Astrocyte (in vitro differentiated cells and primary cell): ENCODE data around the gene DCBLD1. TPM values are rescaled to one million over a fixed set of nuclear protein-coding genes. Genes with fewer than 3 reads are reported as not detected.

Experiments
- DNase-seq: peaks from one replicate; pipeline ENCODE4 v3.0.0-alpha.2; 2010; ENCODE audit warnings: low read depth
- FAIRE-seq: peaks from 2 replicates; lab custom pipeline; 2011; peaks lifted over from hg19 to GRCh38; lab: Jason Lieb, UNC
- H2AFZ ChIP-seq: 2 replicates; pipeline ENCODE4 v1.6.0; 2012; ENCODE audit warnings: low read depth, low read length, inconsistent platforms
- H3K27ac ChIP-seq: 2 replicates; pipeline ENCODE4 v1.5.1; 2011; ENCODE audit warnings: low read depth, low read length, inconsistent platforms
- H3K27me3 ChIP-seq: 2 replicates; pipeline ENCODE4 v1.6.0; 2011; ENCODE audit warnings: low read length, inconsistent platforms; ENCODE audit not compliant: insufficient read depth
- H3K36me3 ChIP-seq: 2 replicates; pipeline ENCODE4 v1.5.1; 2011; ENCODE audit warnings: low read length, inconsistent platforms; ENCODE audit not compliant: insufficient read depth
- H3K4me1 ChIP-seq: 2 replicates; pipeline ENCODE4 v1.5.1; 2011; ENCODE audit warnings: low read length, inconsistent platforms; ENCODE audit not compliant: insufficient read depth
- H3K4me2 ChIP-seq: 2 replicates; pipeline ENCODE4 v1.6.0; 2012; ENCODE audit warnings: low read length, inconsistent platforms
- H3K4me3 ChIP-seq: 2 replicates; pipeline ENCODE4 v1.5.1; 2011; ENCODE audit warnings: low read depth, mild to moderate bottlenecking, low read length, inconsistent platforms; ENCODE audit not compliant: insufficient read depth
- H3K79me2 ChIP-seq: 2 replicates; pipeline ENCODE4 v1.6.0; 2012; ENCODE audit warnings: mild to moderate bottlenecking, low read length, inconsistent platforms; ENCODE audit not compliant: insufficient read depth
- H3K9ac ChIP-seq: 2 replicates; pipeline ENCODE4 v1.6.0; 2012; ENCODE audit warnings: mild to moderate bottlenecking, low read length, inconsistent platforms
- H3K9me3 ChIP-seq: 2 replicates; pipeline ENCODE4 v1.5.1; 2012; ENCODE audit warnings: low read depth, mild to moderate bottlenecking, low read length, inconsistent platforms; ENCODE audit not compliant: insufficient read depth
- H4K20me1 ChIP-seq: 2 replicates; pipeline ENCODE4 v1.6.0; 2012; ENCODE audit warnings: low read length, inconsistent platforms; ENCODE audit not compliant: insufficient read depth
- H3K27ac Mint-ChIP-seq: one replicate; pipeline ENCODE4 v1.8.0; 2021; ENCODE audit warnings: mild to moderate bottlenecking, mixed read lengths; ENCODE audit not compliant: unreplicated experiment
- H3K27me3 Mint-ChIP-seq: one replicate; pipeline ENCODE4 v1.8.0; 2021; ENCODE audit warnings: low read depth, mixed read lengths; ENCODE audit not compliant: unreplicated experiment
- H3K36me3 Mint-ChIP-seq: one replicate; pipeline ENCODE4 v1.8.0; 2021; ENCODE audit warnings: low read depth, mixed read lengths; ENCODE audit not compliant: unreplicated experiment
- H3K4me1 Mint-ChIP-seq: one replicate; pipeline ENCODE4 v1.8.0; 2021; ENCODE audit warnings: low read depth, mixed read lengths; ENCODE audit not compliant: unreplicated experiment
- H3K4me3 Mint-ChIP-seq: one replicate; pipeline ENCODE4 v1.8.0; 2021; ENCODE audit warnings: mild to moderate bottlenecking, moderate library complexity, mixed read lengths; ENCODE audit not compliant: unreplicated experiment
- H3K9me3 Mint-ChIP-seq: one replicate; pipeline ENCODE4 v1.8.0; 2021; ENCODE audit warnings: mild to moderate bottlenecking, mixed read lengths; ENCODE audit not compliant: unreplicated experiment
- CTCF ChIP-seq: IDR thresholded peaks from 2 replicates; pipeline ENCODE4 v1.5.1; 2011; ENCODE audit warnings: low read depth, mild to moderate bottlenecking, inconsistent platforms, low read length, moderate library complexity; ENCODE audit not compliant: insufficient read depth
- EZH2 ChIP-seq: IDR thresholded peaks from 2 replicates; pipeline ENCODE4 v1.6.1; 2012; ENCODE audit warnings: mild to moderate bottlenecking, low read length, inconsistent platforms; ENCODE audit not compliant: insufficient read depth
- total RNA-seq: library from RNA; stranded (reverse); gene quantifications from 2 replicates; pipeline ENCODE4 v1.2.1, GENCODE V29; 2021

DCBLD1 gene
- total RNA-seq, 1 donor from 2014 or later = 36.8 TPM

GRCh38 chr6:117456998-117457397 is 25.5 kb upstream of the DCBLD1 start:
- H3K79me2 ChIP-seq = no peaks in the 10 kb centered on the region
- H3K36me3 ChIP-seq = no peaks in the 10 kb centered on the region
- no peak overlapping the region for H3K4me2 ChIP-seq
- Mint-ChIP-seq H3K36me3 (no peaks in the 10 kb centered on the region), H3K9me3 (no peaks in the 10 kb centered on the region), H3K4me1 (peaks cover 2% of the 10 kb centered on the region), H3K27me3 (peaks cover 2% of the 10 kb centered on the region), H3K4me3 (no peak overlapping the region), H3K27ac (no peak overlapping the region)
- DNase-seq = no peak
- no peak overlapping the region for H3K9ac ChIP-seq
- H3K27me3 ChIP-seq = no peaks in the 10 kb centered on the region
- no peak overlapping the region for H3K4me3 ChIP-seq
- no peaks in the 10 kb centered on the region for H3K9me3 ChIP-seq
- H3K4me1 ChIP-seq = no peaks in the 10 kb centered on the region
- FAIRE-seq = no peak
- TF ChIP-seq EZH2 = no peak
- no peak for TF ChIP-seq CTCF
- H4K20me1 ChIP-seq = no peaks in the 10 kb centered on the region
- H2AFZ ChIP-seq = no peak overlapping the region
- H3K27ac ChIP-seq = no peak overlapping the region

GRCh38 chr6:117459204-117459944 is 23.1 kb upstream of the DCBLD1 start:
- Mint-ChIP-seq H3K4me3 (no peak overlapping the region), H3K36me3 (no peaks in the 10 kb centered on the region), H3K27ac (no peak overlapping the region), H3K27me3 (no peaks in the 10 kb centered on the region), H3K9me3 (no peaks in the 10 kb centered on the region), H3K4me1 (peaks cover 10% of the 10 kb centered on the region)
- Histone ChIP-seq H2AFZ (no peak overlapping the region), H3K4me1 (peaks cover 4% of the 10 kb centered on the region), H3K27ac (no peak overlapping the region), H3K9ac (no peak overlapping the region), H3K4me2 (no peak overlapping the region), H3K27me3 (no peaks in the 10 kb centered on the region), H3K9me3 (no peaks in the 10 kb centered on the region), H3K79me2 (no peaks in the 10 kb centered on the region), H3K36me3 (no peaks in the 10 kb centered on the region), H3K4me3 (no peak overlapping the region), H4K20me1 (no peaks in the 10 kb centered on the region)
- TF ChIP-seq CTCF (no peak), EZH2 (no peak)
- DNase-seq = no peak
- peak; percentile 56 for FAIRE-seq
